DOHH2 (cell line): ENCODE data around the gene TOX3.

Source experiments
- H3F3A ChIP-seq: fragments of 200-600 bp; sonication (generic), shearing (Covaris generic); 2 replicates; pipeline ENCODE4 v1.6.0; 2016; ENCODE audit warnings: antibody characterized with exemption, mild to moderate bottlenecking; ENCODE audit not compliant: control insufficient read depth, insufficient read depth
- H3K27ac ChIP-seq: fragments of 200-600 bp; sonication (generic); 2 replicates; pipeline ENCODE4 v1.5.1; 2014; ENCODE audit warnings: low read depth, mild to moderate bottlenecking, low read length, moderate library complexity
- H3K27me3 ChIP-seq: fragments of 200-600 bp; sonication (generic); 2 replicates; pipeline ENCODE4 v1.6.1; 2014; ENCODE audit warnings: mild to moderate bottlenecking, low read length, mixed read lengths; ENCODE audit not compliant: control insufficient read depth
- H3K36me3 ChIP-seq: fragments of 200-600 bp; sonication (generic); 2 replicates; pipeline ENCODE4 v1.6.1; 2014; ENCODE audit warnings: mild to moderate bottlenecking, low read length, moderate library complexity, mixed read lengths; ENCODE audit not compliant: control insufficient read depth
- H3K4me1 ChIP-seq: fragments of 200-600 bp; sonication (generic); 2 replicates; pipeline ENCODE4 v1.6.1; 2014; ENCODE audit warnings: mild to moderate bottlenecking, low read length, mixed read lengths; ENCODE audit not compliant: control insufficient read depth
- H3K4me2 ChIP-seq: fragments of 200-600 bp; sonication (generic); 2 replicates; pipeline ENCODE4 v1.6.0; 2014; ENCODE audit warnings: mild to moderate bottlenecking, low read length, moderate library complexity
- H3K4me3 ChIP-seq: fragments of 200-600 bp; sonication (generic); 2 replicates; pipeline ENCODE4 v1.5.1; 2014; ENCODE audit warnings: mild to moderate bottlenecking, low read length, mixed read lengths
- H3K79me2 ChIP-seq: fragments of 200-600 bp; sonication (generic); 2 replicates; pipeline ENCODE4 v1.6.1; 2014; ENCODE audit warnings: mild to moderate bottlenecking, low read length, mixed read lengths; ENCODE audit not compliant: control insufficient read depth
- H3K9me2 ChIP-seq: fragments of 200-600 bp; sonication (generic); replicated peaks from 2 replicates; pipeline ENCODE4 v1.6.1; 2014; ENCODE audit warnings: mild to moderate bottlenecking, low read length, mixed read lengths; ENCODE audit not compliant: control insufficient read depth
- H3K9me3 ChIP-seq: fragments of 200-600 bp; sonication (generic); 2 replicates; pipeline ENCODE4 v1.6.1; 2014; ENCODE audit warnings: antibody characterized with exemption, low read length, mixed read lengths; ENCODE audit not compliant: control insufficient read depth, insufficient read depth
- H4K20me1 ChIP-seq: fragments of 200-600 bp; sonication (generic); 2 replicates; pipeline ENCODE4 v1.6.0; 2014; ENCODE audit warnings: low read depth, mild to moderate bottlenecking, antibody characterized with exemption, low read length, moderate library complexity; ENCODE audit not compliant: control insufficient read depth, insufficient read depth
- CTCF ChIP-seq: fragments of 200-600 bp; sonication (generic); IDR thresholded peaks from one replicate; pipeline ENCODE4 v1.5.1; 2014; ENCODE audit warnings: antibody characterized with exemption, mild to moderate bottlenecking, low read depth, low read length; ENCODE audit not compliant: poor library complexity, severe bottlenecking
- EZH2phosphoT487 ChIP-seq: fragments of 200-600 bp; sonication (generic); IDR thresholded peaks from 2 replicates; pipeline ENCODE4 v1.6.1; 2017; ENCODE audit warnings: borderline replicate concordance, mild to moderate bottlenecking, antibody characterized with exemption, low read length, moderate library complexity, mixed read lengths

TOX3 gene

GRCh38 chr16:52591471-52591870, 44.5 kb upstream of the TOX3 start:
- Histone ChIP-seq H3K4me2 (no peak overlapping the region), H3K9me2 (no peaks in the 10 kb centered on the region), H3K4me1 (no peaks in the 10 kb centered on the region), H3K4me3 (no peak overlapping the region), H4K20me1 (no peaks in the 10 kb centered on the region), H3F3A (no peaks in the 10 kb centered on the region), H3K27me3 (no peaks in the 10 kb centered on the region), H3K79me2 (no peaks in the 10 kb centered on the region), H3K9me3 (no peaks in the 10 kb centered on the region), H3K36me3 (no peaks in the 10 kb centered on the region), H3K27ac (no peak overlapping the region)
- TF ChIP-seq EZH2phosphoT487 (no peak), CTCF (no peak)

GRCh38 chr16:52586159-52586558, 39.2 kb upstream of the TOX3 start:
- Histone ChIP-seq H3K4me1 (no peaks in the 10 kb centered on the region), H3K9me2 (no peaks in the 10 kb centered on the region), H3F3A (no peaks in the 10 kb centered on the region), H3K4me2 (no peak overlapping the region), H3K79me2 (no peaks in the 10 kb centered on the region), H3K27ac (no peak overlapping the region), H3K27me3 (no peaks in the 10 kb centered on the region), H4K20me1 (no peaks in the 10 kb centered on the region), H3K36me3 (no peaks in the 10 kb centered on the region), H3K4me3 (no peak overlapping the region), H3K9me3 (no peaks in the 10 kb centered on the region)
- TF ChIP-seq EZH2phosphoT487: no peak
- TF ChIP-seq CTCF: no peak

- Histone ChIP-seq H3F3A (no peaks in the 10 kb centered on the region), H3K9me3 (no peaks in the 10 kb centered on the region), H4K20me1 (no peaks in the 10 kb centered on the region), H3K4me1 (no peaks in the 10 kb centered on the region), H3K27ac (no peak overlapping the region), H3K36me3 (no peaks in the 10 kb centered on the region), H3K9me2 (no peaks in the 10 kb centered on the region), H3K4me3 (no peak overlapping the region), H3K27me3 (no peaks in the 10 kb centered on the region), H3K4me2 (no peak overlapping the region), H3K79me2 (no peaks in the 10 kb centered on the region)
- TF ChIP-seq EZH2phosphoT487 (no peak), CTCF (no peak)
These were observed 37.7 kb upstream of the TOX3 start for GRCh38 chr16:52584354-52585320.
